Peyer's patch (tissue), 4 donors: ENCODE results near the gene STUB1.

ENCODE experiments used
- POLR2A ChIP-seq, 2 donors: fragments of 450-650 bp; IDR thresholded peaks; one replicate each; pipeline ENCODE4 v1.5.1; 2017; ENCODE audit warnings: antibody characterized with exemption in 2 of 2, mild to moderate bottlenecking in 2 of 2, moderate library complexity in 2 of 2
- TF ChIP-seq, protein P1 (sequence below), 6 experiments: fragments of 450-650 bp in 4 of 6; fragments of 200-600 bp in 2 of 6; sonication (generic) in 1 of 6; IDR thresholded peaks; one replicate each; pipeline ENCODE4 v1.5.1; 2017 to 2019; ENCODE audit warnings: antibody characterized with exemption in 6 of 6, mild to moderate bottlenecking in 3 of 6, moderate library complexity in 1 of 6

DNA sequence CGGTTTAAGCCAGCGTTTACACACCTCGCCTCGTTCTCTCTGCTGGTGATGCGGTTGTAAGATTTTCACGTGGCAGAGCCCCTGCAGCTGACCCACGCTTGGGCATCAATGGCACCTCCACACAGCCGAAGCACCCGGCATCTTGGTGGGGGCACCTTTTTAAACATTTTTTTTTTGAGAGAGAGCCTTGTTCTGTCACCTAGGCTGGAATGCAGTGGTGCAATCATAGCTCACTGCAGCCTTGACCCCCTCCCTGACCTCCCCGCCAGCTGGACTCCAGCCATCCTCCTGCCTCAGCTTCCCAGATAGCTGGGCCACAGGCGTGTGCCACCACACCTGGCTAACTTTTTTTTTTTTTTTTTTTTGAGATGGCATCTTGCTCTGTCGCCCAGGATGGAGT, 26.2 kb upstream of the STUB1 start:
- TF ChIP-seq, protein P1, sequence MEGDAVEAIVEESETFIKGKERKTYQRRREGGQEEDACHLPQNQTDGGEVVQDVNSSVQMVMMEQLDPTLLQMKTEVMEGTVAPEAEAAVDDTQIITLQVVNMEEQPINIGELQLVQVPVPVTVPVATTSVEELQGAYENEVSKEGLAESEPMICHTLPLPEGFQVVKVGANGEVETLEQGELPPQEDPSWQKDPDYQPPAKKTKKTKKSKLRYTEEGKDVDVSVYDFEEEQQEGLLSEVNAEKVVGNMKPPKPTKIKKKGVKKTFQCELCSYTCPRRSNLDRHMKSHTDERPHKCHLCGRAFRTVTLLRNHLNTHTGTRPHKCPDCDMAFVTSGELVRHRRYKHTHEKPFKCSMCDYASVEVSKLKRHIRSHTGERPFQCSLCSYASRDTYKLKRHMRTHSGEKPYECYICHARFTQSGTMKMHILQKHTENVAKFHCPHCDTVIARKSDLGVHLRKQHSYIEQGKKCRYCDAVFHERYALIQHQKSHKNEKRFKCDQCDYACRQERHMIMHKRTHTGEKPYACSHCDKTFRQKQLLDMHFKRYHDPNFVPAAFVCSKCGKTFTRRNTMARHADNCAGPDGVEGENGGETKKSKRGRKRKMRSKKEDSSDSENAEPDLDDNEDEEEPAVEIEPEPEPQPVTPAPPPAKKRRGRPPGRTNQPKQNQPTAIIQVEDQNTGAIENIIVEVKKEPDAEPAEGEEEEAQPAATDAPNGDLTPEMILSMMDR (IDR thresholded peaks at IDR 0.05) = no peak
- TF ChIP-seq POLR2A (IDR thresholded peaks at IDR 0.05) = no peak
